Colonic mucosa (tissue), 4 donors: ENCODE measurements around the gene PDE6A. TPM values are rescaled to one million over a fixed set of nuclear protein-coding genes. Genes with fewer than 3 reads are reported as not detected.

Experiments
- DNase-seq: peaks from one replicate; pipeline ENCODE4 v3.0.0-alpha.2; 2020
- H3K27ac ChIP-seq: fragments of 200-600 bp; one replicate; pipeline ENCODE4 v1.8.0; 2021
- H3K27me3 ChIP-seq: fragments of 200-600 bp; one replicate; pipeline ENCODE4 v1.8.0; 2021
- H3K36me3 ChIP-seq: fragments of 200-600 bp; one replicate; pipeline ENCODE4 v1.8.0; 2021
- H3K4me1 ChIP-seq: fragments of 200-600 bp; one replicate; pipeline ENCODE4 v1.8.0; 2021; ENCODE audit warnings: mild to moderate bottlenecking
- H3K4me3 ChIP-seq: fragments of 200-600 bp; one replicate; pipeline ENCODE4 v1.8.0; 2021
- H3K9ac ChIP-seq, 2 donors: one replicate each; pipeline ENCODE4 v1.7.0; 2013; ENCODE audit warnings: control low read depth in 2 of 2, low read depth in 2 of 2, low read length in 2 of 2
- H3K9me3 ChIP-seq: fragments of 200-600 bp; one replicate; pipeline ENCODE4 v1.8.0; 2021
- intact Hi-C: fragments of 100-400 bp; cut with DNase I; formaldehyde crosslinking; loops from one replicate; pipeline ENCODE4 v1.14.1; 2022
- total RNA-seq, 2 donors: library from RNA; stranded (reverse); fragmentation: NEBNext Ultra II Directional in 1 of 2; extraction: Animal tissue kit (Norgen Biotek cat#: 25700) in 1 of 2; gene quantifications; one replicate each; pipeline ENCODE4 v1.2.1, GENCODE V29; 2021
- TF ChIP-seq, protein P1 (sequence below): fragments of 200-600 bp; IDR thresholded peaks from one replicate; pipeline ENCODE4 v1.8.0; 2022; ENCODE audit warnings: antibody characterized with exemption, mild to moderate bottlenecking
- donor health status: healthy.
- donor health status: DM: no; HTN: no; CAD: no.
- donor health status: DM: no; HTN: no; CAD: no.

PDE6A gene
- total RNA-seq, 2 donors from 2014 or later = 1.5 to 2.7 TPM

- H3K4me1 ChIP-seq = peaks cover 3% of the 10 kb centered on the region
- H3K9me3 ChIP-seq = no peaks in the 10 kb centered on the region
- no peak overlapping the region for H3K9ac ChIP-seq
- H3K4me3 ChIP-seq = no peak overlapping the region
- TF ChIP-seq, protein P1, sequence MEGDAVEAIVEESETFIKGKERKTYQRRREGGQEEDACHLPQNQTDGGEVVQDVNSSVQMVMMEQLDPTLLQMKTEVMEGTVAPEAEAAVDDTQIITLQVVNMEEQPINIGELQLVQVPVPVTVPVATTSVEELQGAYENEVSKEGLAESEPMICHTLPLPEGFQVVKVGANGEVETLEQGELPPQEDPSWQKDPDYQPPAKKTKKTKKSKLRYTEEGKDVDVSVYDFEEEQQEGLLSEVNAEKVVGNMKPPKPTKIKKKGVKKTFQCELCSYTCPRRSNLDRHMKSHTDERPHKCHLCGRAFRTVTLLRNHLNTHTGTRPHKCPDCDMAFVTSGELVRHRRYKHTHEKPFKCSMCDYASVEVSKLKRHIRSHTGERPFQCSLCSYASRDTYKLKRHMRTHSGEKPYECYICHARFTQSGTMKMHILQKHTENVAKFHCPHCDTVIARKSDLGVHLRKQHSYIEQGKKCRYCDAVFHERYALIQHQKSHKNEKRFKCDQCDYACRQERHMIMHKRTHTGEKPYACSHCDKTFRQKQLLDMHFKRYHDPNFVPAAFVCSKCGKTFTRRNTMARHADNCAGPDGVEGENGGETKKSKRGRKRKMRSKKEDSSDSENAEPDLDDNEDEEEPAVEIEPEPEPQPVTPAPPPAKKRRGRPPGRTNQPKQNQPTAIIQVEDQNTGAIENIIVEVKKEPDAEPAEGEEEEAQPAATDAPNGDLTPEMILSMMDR = no peak
- intact Hi-C loops = no loop called here
- H3K27me3 ChIP-seq = no peaks in the 10 kb centered on the region
- no peak for DNase-seq
- no peak overlapping the region for H3K27ac ChIP-seq
- no peaks in the 10 kb centered on the region for H3K36me3 ChIP-seq
These were observed 36.6 kb upstream of the PDE6A start for GRCh38 chr5:149981206-149981605.

DNA sequence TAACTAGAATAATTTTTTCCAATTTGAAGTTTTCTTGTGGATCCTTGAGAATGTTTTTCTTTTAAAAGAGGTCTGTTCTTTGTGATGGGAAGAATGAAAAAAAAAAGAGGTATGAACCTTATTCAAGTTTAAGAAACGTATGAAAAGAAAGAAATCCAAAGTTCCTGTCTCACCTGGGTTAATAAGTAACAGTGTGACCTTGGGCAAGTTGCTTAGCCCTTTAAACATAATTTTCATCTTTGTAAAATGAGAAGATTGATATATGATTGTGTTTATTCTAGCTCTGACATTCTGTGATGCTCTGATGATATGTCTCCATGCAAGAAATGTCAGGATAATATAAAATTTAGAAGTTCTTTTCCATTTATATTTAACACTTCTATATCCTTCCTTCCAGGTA is 35.3 kb upstream of the PDE6A start:
- intact Hi-C loops = no loop called here
- H3K36me3 ChIP-seq = no peaks in the 10 kb centered on the region
- TF ChIP-seq, protein P1 = no peak
- H3K9ac ChIP-seq = no peak overlapping the region
- DNase-seq = no peak
- no peak overlapping the region for H3K27ac ChIP-seq
- no peaks in the 10 kb centered on the region for H3K9me3 ChIP-seq
- no peak overlapping the region for H3K4me3 ChIP-seq
- peaks cover 3% of the 10 kb centered on the region for H3K4me1 ChIP-seq
- no peaks in the 10 kb centered on the region for H3K27me3 ChIP-seq

DNA sequence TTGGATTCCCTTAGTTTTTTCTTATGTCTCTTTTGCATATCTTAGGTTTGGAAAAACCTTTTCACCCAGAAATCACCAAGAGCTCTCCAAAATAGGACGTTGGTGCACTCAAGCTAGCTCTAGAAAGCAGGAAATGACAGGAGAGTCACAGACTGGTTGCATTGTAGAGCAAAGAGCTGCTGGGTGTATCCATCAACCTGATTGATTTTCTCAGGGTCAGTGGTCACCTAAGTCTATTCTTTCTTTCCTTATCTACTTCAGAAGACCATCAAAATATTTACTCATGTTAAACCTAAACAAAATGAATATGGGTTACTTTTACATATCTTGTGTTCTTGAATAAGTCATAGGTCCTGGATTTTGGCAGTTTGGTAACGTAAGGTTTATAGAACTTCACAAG is 30.8 kb upstream of the PDE6A start:
- Histone ChIP-seq H3K36me3 (no peaks in the 10 kb centered on the region), H3K9me3 (no peaks in the 10 kb centered on the region), H3K9ac (no peak overlapping the region), H3K4me3 (no peak overlapping the region), H3K27me3 (no peaks in the 10 kb centered on the region), H3K27ac (no peak overlapping the region), H3K4me1 (peaks cover 3% of the 10 kb centered on the region)
- TF ChIP-seq, protein P1 = no peak
- DNase-seq = no peak
- intact Hi-C loops = no loop called here

DNA sequence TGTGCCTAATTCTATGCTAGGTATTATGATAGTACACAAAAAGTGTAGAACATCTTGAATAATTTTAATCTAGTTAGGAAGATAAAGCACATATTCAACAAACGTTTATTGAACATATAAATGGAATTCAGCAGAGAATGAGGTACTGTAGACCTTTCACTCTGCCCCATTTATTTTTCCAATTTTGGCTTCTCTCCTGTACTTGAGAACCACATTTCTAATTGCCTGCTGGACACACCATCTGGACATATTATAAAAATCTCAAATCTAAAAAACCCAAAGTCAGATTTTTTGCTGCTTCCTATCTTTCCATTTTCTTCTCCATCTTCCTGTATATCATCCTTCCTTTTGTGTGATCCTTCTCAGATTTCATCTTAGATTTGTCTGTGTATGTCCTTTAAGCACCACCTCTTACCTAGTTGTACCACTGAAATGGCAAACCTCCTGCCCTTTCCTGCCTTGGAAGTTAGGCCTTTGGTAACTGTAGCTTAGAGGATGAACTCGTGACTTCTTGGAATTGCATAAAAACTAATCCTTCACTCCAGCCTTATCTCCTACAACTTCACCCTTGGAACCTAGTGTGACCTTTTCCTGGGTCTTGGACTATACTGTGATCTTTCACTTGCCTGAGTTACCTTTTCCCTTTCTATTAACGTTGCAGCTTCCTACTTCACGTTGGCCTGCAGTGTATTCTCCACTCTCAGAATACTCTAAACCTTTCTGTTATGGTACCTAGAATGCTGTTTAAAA is 24.8 kb upstream of the PDE6A start:
- no peak for DNase-seq
- Histone ChIP-seq H3K4me3 (no peak overlapping the region), H3K4me1 (no peaks in the 10 kb centered on the region), H3K9ac (no peak overlapping the region), H3K9me3 (no peaks in the 10 kb centered on the region), H3K27me3 (no peaks in the 10 kb centered on the region), H3K36me3 (no peaks in the 10 kb centered on the region), H3K27ac (no peak overlapping the region)
- intact Hi-C loops = no loop called here
- TF ChIP-seq, protein P1 = no peak

GRCh38 chr5:149966946-149967345 is 22.4 kb upstream of the PDE6A start:
- TF ChIP-seq, protein P1 = no peak
- Histone ChIP-seq H3K4me1 (no peaks in the 10 kb centered on the region), H3K27ac (no peak overlapping the region), H3K27me3 (no peaks in the 10 kb centered on the region), H3K36me3 (no peaks in the 10 kb centered on the region), H3K4me3 (no peak overlapping the region), H3K9me3 (no peaks in the 10 kb centered on the region), H3K9ac (no peak overlapping the region)
- peak; percentile 64 for DNase-seq
- intact Hi-C loops = no loop called here
